ENCODE results near the gene TMEM18. TPM values are rescaled to one million over a fixed set of nuclear protein-coding genes. Genes with fewer than 3 reads are reported as not detected.

The TMEM18 gene
- total RNA-seq, 1 donor from 2014 or later = 19.3 TPM

- no peaks in the 10 kb centered on the region for H3K9me3 Mint-ChIP-seq (ENCODE audit: low read depth)
- TF ChIP-seq CTCF (IDR thresholded peaks at IDR 0.05; ENCODE audit: unreplicated experiment) = no peak
- H3K4me1 Mint-ChIP-seq (ENCODE audit: low read depth) = peaks cover 7% of the 10 kb centered on the region
- H3K4me3 Mint-ChIP-seq (ENCODE audit: low read depth) = no peak overlapping the region
- no peak for DNase-seq (ENCODE audit: low spot score, unreplicated experiment)
- H3K27ac Mint-ChIP-seq = no peak overlapping the region
- peaks cover 21% of the 10 kb centered on the region for H3K36me3 Mint-ChIP-seq (ENCODE audit: insufficient read depth)
- H3K27me3 Mint-ChIP-seq = no peaks in the 10 kb centered on the region
Measured at GRCh38 chr2:672606-672905, 4.7 kb downstream of the TMEM18 start.

GRCh38 chr2:671787-672605 lies 5.2 kb downstream of the TMEM18 start:
- H3K4me3 Mint-ChIP-seq (ENCODE audit: low read depth) = no peak overlapping the region
- no peaks in the 10 kb centered on the region for H3K9me3 Mint-ChIP-seq (ENCODE audit: low read depth)
- H3K4me1 Mint-ChIP-seq (ENCODE audit: low read depth) = peaks cover 7% of the 10 kb centered on the region
- no peak overlapping the region for H3K27ac Mint-ChIP-seq
- TF ChIP-seq CTCF (IDR thresholded peaks at IDR 0.05; ENCODE audit: unreplicated experiment) = no peak
- H3K36me3 Mint-ChIP-seq (ENCODE audit: insufficient read depth) = peaks cover 23% of the 10 kb centered on the region
- H3K27me3 Mint-ChIP-seq = no peaks in the 10 kb centered on the region
- no peak for DNase-seq (ENCODE audit: low spot score, unreplicated experiment)

- Mint-ChIP-seq H3K27me3 (no peaks in the 10 kb centered on the region), H3K27ac (no peak overlapping the region), H3K4me1 (ENCODE audit: low read depth) (peaks cover 3% of the 10 kb centered on the region), H3K36me3 (ENCODE audit: insufficient read depth) (peaks cover 28% of the 10 kb centered on the region), H3K9me3 (ENCODE audit: low read depth) (no peaks in the 10 kb centered on the region), H3K4me3 (ENCODE audit: low read depth) (no peak overlapping the region)
- no peak for TF ChIP-seq CTCF (IDR thresholded peaks at IDR 0.05; ENCODE audit: unreplicated experiment)
- no peak for DNase-seq (ENCODE audit: low spot score, unreplicated experiment)
Measured at GRCh38 chr2:671072-671471, 6.1 kb downstream of the TMEM18 start.

- no peak for DNase-seq (ENCODE audit: low spot score, unreplicated experiment)
- no peak for TF ChIP-seq CTCF (IDR thresholded peaks at IDR 0.05; ENCODE audit: unreplicated experiment)
- no peak overlapping the region for H3K27ac Mint-ChIP-seq
- peaks cover 33% of the 10 kb centered on the region for H3K36me3 Mint-ChIP-seq (ENCODE audit: insufficient read depth)
- H3K4me3 Mint-ChIP-seq (ENCODE audit: low read depth) = no peak overlapping the region
- peaks cover 1% of the 10 kb centered on the region for H3K9me3 Mint-ChIP-seq (ENCODE audit: low read depth)
- no peaks in the 10 kb centered on the region for H3K27me3 Mint-ChIP-seq
- no peaks in the 10 kb centered on the region for H3K4me1 Mint-ChIP-seq (ENCODE audit: low read depth)
Measured at GRCh38 chr2:670637-671036, 6.6 kb downstream of the TMEM18 start.

- Mint-ChIP-seq H3K4me1 (ENCODE audit: low read depth) (no peaks in the 10 kb centered on the region), H3K9me3 (ENCODE audit: low read depth) (peaks cover 10% of the 10 kb centered on the region), H3K4me3 (ENCODE audit: low read depth) (no peak overlapping the region), H3K36me3 (ENCODE audit: insufficient read depth) (peaks cover 43% of the 10 kb centered on the region), H3K27ac (no peak overlapping the region), H3K27me3 (no peaks in the 10 kb centered on the region)
- TF ChIP-seq CTCF (IDR thresholded peaks at IDR 0.05; ENCODE audit: unreplicated experiment) = no peak
- DNase-seq (ENCODE audit: low spot score, unreplicated experiment) = no peak
Measured at GRCh38 chr2:669323-669722, 7.9 kb downstream of the TMEM18 start.

All from progenitor cell of endocrine pancreas (in vitro differentiated cells).